Measurements from ENCODE around the gene TRAF6. TPM values are rescaled to one million over a fixed set of nuclear protein-coding genes. Genes with fewer than 3 reads are reported as not detected.

The TRAF6 gene
- total and polyA plus RNA-seq, 4 donors, result 2.4 to 7.8 (median 5.3) TPM

DNA sequence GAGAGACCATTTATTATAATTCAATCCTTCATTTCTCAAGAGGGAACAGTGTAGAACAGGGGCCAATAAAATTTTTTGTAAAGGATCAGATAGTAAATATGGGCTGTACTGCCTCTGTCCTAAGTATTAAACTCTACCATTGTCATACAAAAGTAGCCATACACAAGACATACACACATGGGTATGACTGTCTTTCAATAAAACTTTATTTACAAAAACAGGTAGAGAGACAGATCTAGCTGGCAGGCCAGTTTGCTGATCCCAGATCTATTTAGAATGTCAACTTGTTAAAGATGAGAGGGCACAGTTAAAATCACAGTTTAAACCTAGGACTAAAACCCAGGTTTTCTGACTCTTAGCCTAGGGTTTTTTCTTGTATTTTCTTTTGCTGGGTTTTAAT is 16.7 kb downstream of the TRAF6 start:
- Histone ChIP-seq H3K36me3 (ENCODE audit: control insufficient read depth in 4 of 4, insufficient read depth in 3 of 4, low read depth in 1 of 4, low read length in 3 of 4) (peaks cover 6 to 60% (median 26%) of the 10 kb centered on the region in 4 donors), H3K27me3 (ENCODE audit: control insufficient read depth in 4 of 4, insufficient read depth in 4 of 4, low read length in 3 of 4) (no peaks in the 10 kb centered on the region), H3K27ac (ENCODE audit: low read depth in 1 of 2, low read length in 2 of 2) (no peak overlapping the region), H3K4me1 (ENCODE audit: control insufficient read depth in 4 of 4, insufficient read depth in 4 of 4, low read length in 3 of 4) (no peaks in the 10 kb centered on the region), H3K9me3 (ENCODE audit: control insufficient read depth in 4 of 4, low read length in 3 of 4) (no peaks in the 10 kb centered on the region), H3K4me3 (ENCODE audit: low read depth in 1 of 3, low read length in 3 of 3) (no peak overlapping the region), H3K9ac (ENCODE audit: low read depth in 1 of 2, low read length in 2 of 2) (no peak overlapping the region)
- TF ChIP-seq, protein P1, sequence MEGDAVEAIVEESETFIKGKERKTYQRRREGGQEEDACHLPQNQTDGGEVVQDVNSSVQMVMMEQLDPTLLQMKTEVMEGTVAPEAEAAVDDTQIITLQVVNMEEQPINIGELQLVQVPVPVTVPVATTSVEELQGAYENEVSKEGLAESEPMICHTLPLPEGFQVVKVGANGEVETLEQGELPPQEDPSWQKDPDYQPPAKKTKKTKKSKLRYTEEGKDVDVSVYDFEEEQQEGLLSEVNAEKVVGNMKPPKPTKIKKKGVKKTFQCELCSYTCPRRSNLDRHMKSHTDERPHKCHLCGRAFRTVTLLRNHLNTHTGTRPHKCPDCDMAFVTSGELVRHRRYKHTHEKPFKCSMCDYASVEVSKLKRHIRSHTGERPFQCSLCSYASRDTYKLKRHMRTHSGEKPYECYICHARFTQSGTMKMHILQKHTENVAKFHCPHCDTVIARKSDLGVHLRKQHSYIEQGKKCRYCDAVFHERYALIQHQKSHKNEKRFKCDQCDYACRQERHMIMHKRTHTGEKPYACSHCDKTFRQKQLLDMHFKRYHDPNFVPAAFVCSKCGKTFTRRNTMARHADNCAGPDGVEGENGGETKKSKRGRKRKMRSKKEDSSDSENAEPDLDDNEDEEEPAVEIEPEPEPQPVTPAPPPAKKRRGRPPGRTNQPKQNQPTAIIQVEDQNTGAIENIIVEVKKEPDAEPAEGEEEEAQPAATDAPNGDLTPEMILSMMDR (IDR thresholded peaks at IDR 0.05; ENCODE audit: low read depth, low read length, missing input control), result no peak
- no peak for TF ChIP-seq SP1 (IDR thresholded peaks at IDR 0.05)
- TF ChIP-seq HNF4G (IDR thresholded peaks at IDR 0.05), result no peak
- no peak for TF ChIP-seq NR2F2 (IDR thresholded peaks at IDR 0.05)
- TF ChIP-seq, protein P2, sequence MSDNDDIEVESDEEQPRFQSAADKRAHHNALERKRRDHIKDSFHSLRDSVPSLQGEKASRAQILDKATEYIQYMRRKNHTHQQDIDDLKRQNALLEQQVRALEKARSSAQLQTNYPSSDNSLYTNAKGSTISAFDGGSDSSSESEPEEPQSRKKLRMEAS (IDR thresholded peaks at IDR 0.05), result no peak
- TF ChIP-seq RAD21 (IDR thresholded peaks at IDR 0.05), result no peak
- TF ChIP-seq HNF4A (conservative IDR thresholded peaks at IDR 0.05), result no peak
- TF ChIP-seq RXRA (IDR thresholded peaks at IDR 0.05), result no peak
- DNase-seq (ENCODE audit: low spot score), result no peak

DNA sequence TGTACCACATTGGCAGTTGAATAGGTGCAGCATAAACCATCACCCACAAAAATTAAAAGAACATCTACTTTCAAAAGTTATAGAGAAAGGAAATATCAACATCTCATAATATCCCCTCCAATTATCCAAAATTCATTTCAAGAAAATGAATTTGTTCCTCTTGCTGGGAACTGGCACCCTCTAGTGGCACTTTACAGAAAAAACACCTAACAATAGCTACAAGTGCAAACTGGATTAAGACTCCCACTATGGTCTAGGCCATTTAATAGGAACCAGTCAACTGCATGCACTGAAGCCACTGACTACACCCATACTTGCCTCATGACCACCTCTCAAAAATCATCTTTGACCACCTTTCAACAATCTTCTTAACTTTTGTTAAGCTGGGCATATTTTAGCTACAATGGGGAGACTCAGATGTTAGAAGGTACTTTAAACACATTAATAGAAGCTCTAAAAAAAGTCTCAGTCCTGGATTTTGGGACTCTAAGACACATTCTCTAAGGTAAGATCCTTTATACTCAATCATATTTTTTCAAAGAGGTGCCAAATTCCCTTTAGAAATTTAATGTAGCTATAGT is 17.3 kb downstream of the TRAF6 start:
- DNase-seq (ENCODE audit: low spot score), result no peak
- Histone ChIP-seq H3K9ac (ENCODE audit: low read depth in 1 of 2, low read length in 2 of 2) (no peak overlapping the region), H3K27ac (ENCODE audit: low read depth in 1 of 2, low read length in 2 of 2) (no peak overlapping the region), H3K27me3 (ENCODE audit: control insufficient read depth in 4 of 4, insufficient read depth in 4 of 4, low read length in 3 of 4) (no peaks in the 10 kb centered on the region), H3K4me3 (ENCODE audit: low read depth in 1 of 3, low read length in 3 of 3) (no peak overlapping the region), H3K4me1 (ENCODE audit: control insufficient read depth in 4 of 4, insufficient read depth in 4 of 4, low read length in 3 of 4) (no peaks in the 10 kb centered on the region), H3K36me3 (ENCODE audit: control insufficient read depth in 4 of 4, insufficient read depth in 3 of 4, low read depth in 1 of 4, low read length in 3 of 4) (peaks cover 6 to 56% (median 25%) of the 10 kb centered on the region in 4 donors), H3K9me3 (ENCODE audit: control insufficient read depth in 4 of 4, low read length in 3 of 4) (no peaks in the 10 kb centered on the region)
- TF ChIP-seq, protein P1 (IDR thresholded peaks at IDR 0.05; ENCODE audit: low read depth, low read length, missing input control), result peak; percentile 62
- TF ChIP-seq RAD21 (IDR thresholded peaks at IDR 0.05) (peak; percentile 87 to 89), TAF1 (conservative IDR thresholded peaks at IDR 0.05) (no peak), SP1 (IDR thresholded peaks at IDR 0.05) (no peak)

DNA sequence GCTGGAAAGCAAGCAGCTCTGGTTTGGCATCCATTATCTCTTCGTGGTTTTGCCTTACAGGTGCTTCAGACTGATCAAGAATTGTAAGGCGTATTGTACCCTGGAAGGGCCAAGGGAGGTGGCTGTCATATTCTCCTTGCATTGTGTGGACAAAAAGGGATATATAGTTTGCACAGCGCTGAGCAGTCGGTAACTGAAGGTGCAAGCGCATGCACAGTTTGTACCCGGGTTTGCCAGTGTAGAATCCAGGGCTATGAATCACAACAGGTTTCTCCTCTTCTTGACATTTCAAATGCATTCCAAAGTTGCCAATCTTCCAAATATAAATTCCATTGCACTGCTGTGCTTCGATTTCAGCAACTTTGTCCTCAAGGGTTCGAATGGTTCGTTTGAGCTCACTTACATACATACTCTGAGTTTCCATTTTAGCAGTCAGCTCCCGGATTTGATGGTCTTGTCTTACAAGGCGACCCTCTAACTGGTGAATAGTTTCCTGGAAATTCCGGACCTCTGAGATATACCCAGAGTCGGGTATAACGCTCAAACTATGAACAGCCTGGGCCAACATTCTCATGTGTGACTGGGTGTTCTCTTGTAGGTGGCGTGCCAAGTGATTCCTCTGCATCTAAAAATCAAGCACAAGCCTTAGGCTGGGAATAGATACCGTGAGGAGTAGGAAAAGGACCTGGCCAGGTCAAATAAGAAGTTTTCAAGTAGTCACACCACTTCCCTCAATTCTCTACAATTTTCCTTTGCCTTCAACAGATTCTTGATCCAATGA is 19.9 kb downstream of the TRAF6 start:
- Histone ChIP-seq H3K27me3 (ENCODE audit: control insufficient read depth in 4 of 4, insufficient read depth in 4 of 4, low read length in 3 of 4) (no peaks in the 10 kb centered on the region), H3K9me3 (ENCODE audit: control insufficient read depth in 4 of 4, low read length in 3 of 4) (no peaks in the 10 kb centered on the region), H3K36me3 (ENCODE audit: control insufficient read depth in 4 of 4, insufficient read depth in 3 of 4, low read depth in 1 of 4, low read length in 3 of 4) (peaks cover 8 to 48% (median 26%) of the 10 kb centered on the region in 4 donors), H3K4me1 (ENCODE audit: control insufficient read depth in 4 of 4, insufficient read depth in 4 of 4, low read length in 3 of 4) (no peaks in the 10 kb centered on the region), H3K4me3 (ENCODE audit: low read depth in 1 of 3, low read length in 3 of 3) (no peak overlapping the region), H3K9ac (ENCODE audit: low read depth in 1 of 2, low read length in 2 of 2) (no peak overlapping the region), H3K27ac (ENCODE audit: low read depth in 1 of 2, low read length in 2 of 2) (no peak overlapping the region)
- DNase-seq (ENCODE audit: low spot score), result no peak
- TF ChIP-seq, protein P3, sequence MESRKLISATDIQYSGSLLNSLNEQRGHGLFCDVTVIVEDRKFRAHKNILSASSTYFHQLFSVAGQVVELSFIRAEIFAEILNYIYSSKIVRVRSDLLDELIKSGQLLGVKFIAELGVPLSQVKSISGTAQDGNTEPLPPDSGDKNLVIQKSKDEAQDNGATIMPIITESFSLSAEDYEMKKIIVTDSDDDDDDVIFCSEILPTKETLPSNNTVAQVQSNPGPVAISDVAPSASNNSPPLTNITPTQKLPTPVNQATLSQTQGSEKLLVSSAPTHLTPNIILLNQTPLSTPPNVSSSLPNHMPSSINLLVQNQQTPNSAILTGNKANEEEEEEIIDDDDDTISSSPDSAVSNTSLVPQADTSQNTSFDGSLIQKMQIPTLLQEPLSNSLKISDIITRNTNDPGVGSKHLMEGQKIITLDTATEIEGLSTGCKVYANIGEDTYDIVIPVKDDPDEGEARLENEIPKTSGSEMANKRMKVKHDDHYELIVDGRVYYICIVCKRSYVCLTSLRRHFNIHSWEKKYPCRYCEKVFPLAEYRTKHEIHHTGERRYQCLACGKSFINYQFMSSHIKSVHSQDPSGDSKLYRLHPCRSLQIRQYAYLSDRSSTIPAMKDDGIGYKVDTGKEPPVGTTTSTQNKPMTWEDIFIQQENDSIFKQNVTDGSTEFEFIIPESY (IDR thresholded peaks at IDR 0.05), result no peak
- TF ChIP-seq GABPA (IDR thresholded peaks at IDR 0.05 in 1 of 2, conservative IDR thresholded peaks at IDR 0.05 in 1 of 2), result no peak
- WGBS, result 93% methylated on average over 16 of the region's 16 CpGs
